ENCODE measurements around the gene GBGT1. TPM values are rescaled to one million over a fixed set of nuclear protein-coding genes. Genes with fewer than 3 reads are reported as not detected.

Gene GBGT1
- total RNA-seq, 1 experiment from 2014 or later = not detected

DNA sequence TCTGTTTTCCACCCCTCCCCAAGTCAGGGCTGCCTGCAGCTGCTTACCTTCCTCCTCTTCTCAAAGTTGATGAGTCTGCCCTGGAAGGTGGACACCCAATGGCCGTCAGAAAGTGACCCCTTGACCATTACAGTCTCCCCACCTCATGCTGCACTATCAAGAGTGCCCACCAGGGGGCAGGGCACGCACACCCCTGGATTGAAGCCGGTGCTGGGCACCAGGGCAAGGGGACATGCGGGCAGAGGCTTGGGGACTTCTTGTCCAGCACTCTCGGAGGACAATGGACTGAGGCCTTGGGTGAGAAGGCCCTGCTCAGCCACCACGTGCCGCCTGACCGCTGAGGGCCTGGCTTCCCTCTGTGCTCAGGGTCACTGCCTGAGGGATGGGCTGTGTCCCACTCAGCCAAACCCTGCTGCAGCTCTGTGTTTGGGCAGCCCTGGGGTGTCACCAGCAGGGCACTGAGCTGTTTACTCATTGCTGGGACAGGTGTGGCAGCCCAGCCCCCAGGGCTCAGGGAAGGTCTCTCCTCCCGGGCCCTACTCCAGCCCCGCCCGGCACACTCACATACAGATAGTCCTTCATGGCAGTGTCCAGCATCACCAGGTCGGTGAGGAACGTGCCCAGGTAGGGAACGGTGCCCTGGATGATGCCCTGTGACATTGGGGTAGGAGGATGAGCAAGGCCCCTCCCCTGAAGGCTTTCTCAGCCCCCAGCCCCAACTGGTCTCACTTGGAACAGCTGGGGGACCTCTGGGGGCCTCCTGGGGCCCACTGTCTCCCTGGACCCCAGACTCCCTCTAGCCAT lies 60.3 kb downstream of the GBGT1 start:
- ATAC-seq (peak; percentile 85), DNase-seq (peak; percentile 49)
- Histone ChIP-seq H4K20me1 (ENCODE audit: low read length) (no peaks in the 10 kb centered on the region), H3K4me3 (ENCODE audit: low read length) (no peak overlapping the region), H3K9me3 (ENCODE audit: low read length) (no peaks in the 10 kb centered on the region), H3F3A (ENCODE audit: low read length, unreplicated experiment) (no peaks in the 10 kb centered on the region), H3K9ac (ENCODE audit: low read length) (no peak overlapping the region), H3K9me2 (replicated peaks; ENCODE audit: low read length) (no peaks in the 10 kb centered on the region), H3K36me3 (ENCODE audit: low read depth, low read length) (peaks cover 16% of the 10 kb centered on the region), H3K4me2 (ENCODE audit: low read length) (no peak overlapping the region), H3K4me1 (ENCODE audit: insufficient read depth, low read length) (peaks cover 9% of the 10 kb centered on the region; the same call in 1 of the 2 replicates), H3K79me2 (ENCODE audit: low read length) (no peaks in the 10 kb centered on the region), H3K27ac (ENCODE audit: low read length) (no peak overlapping the region), H3K27me3 (ENCODE audit: low read length) (no peaks in the 10 kb centered on the region), H2AFZ (ENCODE audit: low read length) (no peak overlapping the region)
- intact Hi-C loops (cut with micrococcal nuclease) = loop anchor here (1.0 kb wide), 1 partner anchor 41 kb away; no protein-coding TSS in a partner anchor
- POLR2A ChIA-PET (ENCODE audit: unreplicated experiment) = interaction anchor here (1.0 kb wide), 1 partner anchor 30 kb away, joined by 5 read pairs; no protein-coding TSS in a partner anchor
- TF ChIP-seq CTCF (conservative IDR thresholded peaks at IDR 0.05; ENCODE audit: low read depth, low read length) (peak; percentile 90), EZH2phosphoT487 (IDR thresholded peaks at IDR 0.05; ENCODE audit: borderline replicate concordance, low read length) (no peak)
- CTCF ChIA-PET = interaction anchor here (1.5 kb wide), 1 partner anchor 41 kb away, joined by 17 read pairs; no protein-coding TSS in a partner anchor
- BruUV-seq (replicated peaks) = no TSS peak

Other genes starting within 250 kb of the GBGT1 start
- 15.6 and 19.3 TPM in 2 replicates for gene TSC1, start 219.3 kb downstream of the GBGT1 start, total RNA-seq (2014; rRNA removed)
- not detected in 2 replicates for gene GFI1B, start 185.2 kb downstream of the GBGT1 start, total RNA-seq (2014; rRNA removed)
- gene GTF3C5, start 132.9 kb downstream of the GBGT1 start, total RNA-seq (2014; rRNA removed) = 78.5 and 98.3 TPM in 2 replicates
- gene CEL, start 101.9 kb downstream of the GBGT1 start, total RNA-seq (2014; rRNA removed) = 0.46 and 0.47 TPM in 2 replicates
- gene RALGDS, start 42.7 kb downstream of the GBGT1 start, total RNA-seq (2014; rRNA removed) = 30.5 and 32.2 TPM in 2 replicates
- gene OBP2B, start 45.3 kb upstream of the GBGT1 start, total RNA-seq (2014; rRNA removed) = not detected in 2 replicates
- gene ABO, start 111.3 kb upstream of the GBGT1 start, total RNA-seq (2014; rRNA removed) = not detected in 2 replicates
- 28.0 TPM in 2 replicates for gene SURF6, start 172.3 kb upstream of the GBGT1 start, total RNA-seq (2014; rRNA removed)
- 20.5 and 24.5 TPM in 2 replicates for gene MED22, start 184.2 kb upstream of the GBGT1 start, total RNA-seq (2014; rRNA removed)
- gene RPL7A, start 184.3 kb upstream of the GBGT1 start, total RNA-seq (2014; rRNA removed) = 998 and 1,156 TPM in 2 replicates
- gene SURF1, start 192.6 kb upstream of the GBGT1 start, total RNA-seq (2014; rRNA removed) = 15.7 and 28.1 TPM in 2 replicates
- 103 and 134 TPM in 2 replicates for gene SURF2, start 192.6 kb upstream of the GBGT1 start, total RNA-seq (2014; rRNA removed)
- 161 and 173 TPM in 2 replicates for gene SURF4, start 212.1 kb upstream of the GBGT1 start, total RNA-seq (2014; rRNA removed)
- gene STKLD1, start 212.5 kb upstream of the GBGT1 start, total RNA-seq (2014; rRNA removed) = 0.52 and 4.1 TPM in 2 replicates